HepG2 (cell line): ENCODE data around the gene BLCAP. TPM values are rescaled to one million over a fixed set of nuclear protein-coding genes. Genes with fewer than 3 reads are reported as not detected.

Experiments
- ATAC-seq: fragments of 200-7000 bp; cut with Tn5 transposase; 3 replicates; pipeline ENCODE4 v1.9.1; 2020; ENCODE audit warnings: mild to moderate bottlenecking, moderate library complexity
- BruUV-seq: library from RNA; stranded (reverse); fragments of 400-500 nt; replicated peaks from 2 replicates; lab custom pipeline; 2021; lab: Mats Ljungman, UMichigan
- CTCF ChIA-PET: fragments of 300-600 bp; formaldehyde crosslinking; extraction: SDS; loops from one replicate; lab custom pipeline; 2021; ENCODE audit warnings: low total read pairs, inconsistent platforms, low intra/inter-chr PET ratio; lab: Yijun Ruan, JAX
- POLR2A ChIA-PET: fragments of 350-600 bp; sonication (Branson Sonifier 250); formaldehyde crosslinking; loops from one replicate; lab custom pipeline; 2020; ENCODE audit warnings: antibody characterized with exemption, inconsistent platforms; lab: Yijun Ruan, JAX
- DNase-seq: peaks from one replicate; pipeline ENCODE4 v3.0.0-alpha.2; 2015; ENCODE audit warnings: low spot score
- FAIRE-seq: peaks from 3 replicates; lab custom pipeline; 2011; peaks lifted over from hg19 to GRCh38; lab: Jason Lieb, UNC
- H2AFZ ChIP-seq: one replicate; pipeline ENCODE4 v1.6.1; 2011; ENCODE audit warnings: low read length, inconsistent platforms
- H3K27ac ChIP-seq: fragments of 300-600 bp; 3 replicates; pipeline ENCODE4 v1.8.0; 2011; ENCODE audit warnings: mixed run types, mild to moderate bottlenecking, mixed read lengths, low read length, inconsistent platforms; ENCODE audit not compliant: insufficient read depth; ENCODE audit errors: extremely low read length
- H3K27me3 ChIP-seq, 2 experiments: fragments of 200-600 bp in 1 of 2; 2 replicates in 1 of 2; 3 replicates in 1 of 2; pipeline versions ENCODE4 v1.6.0 to v1.8.0; 2011; ENCODE audit warnings: low read length in 2 of 2, mild to moderate bottlenecking in 2 of 2, moderate library complexity in 2 of 2, inconsistent platforms in 1 of 2; ENCODE audit not compliant: insufficient read depth in 2 of 2, control insufficient read depth in 1 of 2
- H3K36me3 ChIP-seq, 2 experiments: fragments of 200-600 bp in 1 of 2; replicated peaks in 1 of 2; 2 replicates in 1 of 2; 3 replicates in 1 of 2; pipeline versions ENCODE4 v1.5.1 to v1.8.0; 2011; ENCODE audit warnings: low read length in 2 of 2, inconsistent platforms in 1 of 2; ENCODE audit not compliant: insufficient read depth in 2 of 2, control insufficient read depth in 1 of 2
- H3K4me1 ChIP-seq: 2 replicates; pipeline ENCODE4 v1.5.1; 2012; ENCODE audit warnings: low read length, inconsistent platforms; ENCODE audit not compliant: insufficient read depth
- H3K4me2 ChIP-seq: 2 replicates; pipeline ENCODE4 v1.6.0; 2011; ENCODE audit warnings: low read depth, low read length, inconsistent platforms
- H3K4me3 ChIP-seq, 3 experiments: fragments of 200-600 bp in 1 of 3; sonication (generic), shearing (Covaris generic) in 1 of 3; replicated peaks in 1 of 3; 2 replicates each; pipeline ENCODE4 v1.5.1; 2011 to 2016; ENCODE audit warnings: low read length in 3 of 3, inconsistent platforms in 2 of 3, low read depth in 2 of 3, mild to moderate bottlenecking in 2 of 3, control low read depth in 1 of 3, mixed read lengths in 1 of 3; ENCODE audit not compliant: insufficient read depth in 1 of 3
- H3K79me2 ChIP-seq: one replicate; pipeline ENCODE4 v1.6.1; 2011; ENCODE audit warnings: low read length, inconsistent platforms; ENCODE audit not compliant: insufficient read depth
- H3K9ac ChIP-seq: 2 replicates; pipeline ENCODE4 v1.6.0; 2011; ENCODE audit warnings: mild to moderate bottlenecking, low read depth, low read length, inconsistent platforms; ENCODE audit not compliant: insufficient read depth
- H3K9me3 ChIP-seq: 2 replicates; pipeline ENCODE4 v1.5.1; 2012; ENCODE audit warnings: mild to moderate bottlenecking, low read length
- H4K20me1 ChIP-seq: 2 replicates; pipeline ENCODE4 v1.6.0; 2011; ENCODE audit warnings: inconsistent platforms, mild to moderate bottlenecking, low read length, moderate library complexity; ENCODE audit not compliant: insufficient read depth
- ARID4A ChIP-seq: sonication (generic); formaldehyde crosslinking; IDR thresholded peaks from 2 replicates; pipeline ENCODE4 v1.5.0; 2020; ENCODE audit warnings: mild to moderate bottlenecking, missing genetic modification reagents, borderline replicate concordance
- FOXM1 ChIP-seq: sonication (generic); formaldehyde crosslinking; IDR thresholded peaks from 2 replicates; pipeline ENCODE4 v1.5.0; 2020; ENCODE audit warnings: missing genetic modification reagents
- KLF6 ChIP-seq: IDR thresholded peaks from 2 replicates; pipeline ENCODE4 v1.8.0; 2016; ENCODE audit warnings: missing biosample characterization, missing genetic modification reagents
- LCORL ChIP-seq, 2 experiments: fragments of 450-650 bp in 1 of 2; sonication (generic) in 1 of 2; formaldehyde crosslinking in 1 of 2; IDR thresholded peaks; 2 replicates each; pipeline versions ENCODE4 v1.5.0 to v1.6.1; 2017 to 2020; ENCODE audit warnings: antibody characterized with exemption in 1 of 2, missing genetic modification reagents in 1 of 2
- TARDBP ChIP-seq: sonication (generic); formaldehyde crosslinking; IDR thresholded peaks from 2 replicates; pipeline ENCODE4 v1.8.0; 2022; ENCODE audit warnings: mild to moderate bottlenecking, missing genetic modification reagents
- ZFX ChIP-seq: sonication (generic); formaldehyde crosslinking; IDR thresholded peaks from 2 replicates; pipeline ENCODE4 v1.4.0; 2020; ENCODE audit warnings: mild to moderate bottlenecking, low read depth, missing genetic modification reagents, moderate library complexity
- ZNF335 ChIP-seq: sonication (generic); formaldehyde crosslinking; IDR thresholded peaks from 2 replicates; pipeline ENCODE4 v1.4.0; 2020; ENCODE audit warnings: missing genetic modification reagents
- ZNF431 ChIP-seq: sonication (generic); formaldehyde crosslinking; IDR thresholded peaks from 2 replicates; pipeline ENCODE4 v1.9.0; 2022; ENCODE audit warnings: missing genetic modification reagents, low read depth, mild to moderate bottlenecking, borderline replicate concordance
- ZNF616 ChIP-seq: sonication (generic); formaldehyde crosslinking; IDR thresholded peaks from 2 replicates; pipeline ENCODE4 v1.5.0; 2020; ENCODE audit warnings: low read depth, mild to moderate bottlenecking, missing genetic modification reagents
- ZNF788 ChIP-seq: sonication (generic); formaldehyde crosslinking; IDR thresholded peaks from 2 replicates; pipeline ENCODE4 v1.5.0; 2020; ENCODE audit warnings: mild to moderate bottlenecking, missing genetic modification reagents, borderline replicate concordance
- ZSCAN22 ChIP-seq: sonication (generic); formaldehyde crosslinking; IDR thresholded peaks from 2 replicates; pipeline ENCODE4 v1.4.0; 2020; ENCODE audit warnings: mild to moderate bottlenecking, missing genetic modification reagents
- whole genome bisulfite sequencing: methylation state at CpG from one replicate; pipeline ENCODE4 v1.1.6; 2017; ENCODE audit warnings: low lambda C conversion rate; 5-methylcytosine and 5-hydroxymethylcytosine counted together
- in situ Hi-C: cut with HindIII; loops from 2 replicates; pipeline ENCODE4 v1.10.0; 2017; ENCODE audit warnings: low pct_unique_long_range_greater_than_20kb; ENCODE audit not compliant: extremely low pct_ligation_motif_present
- intact Hi-C: fragments of 100-400 bp; cut with micrococcal nuclease; formaldehyde crosslinking; loops from one replicate; pipeline ENCODE4 v1.10.0; 2022; ENCODE audit not compliant: unreplicated experiment
- polyA plus RNA-seq, 8 experiments: library from polyadenylated mRNA; depleted of rRNA in 3 of 8; stranded (reverse) in 7 of 8; unstranded in 1 of 8; fragments of >200 nt; fragmentation: Illumina TruSeq in 4 of 8; extraction: Trizol in 4 of 8; gene quantifications; 2 replicates each; pipeline versions ENCODE4 v1.2.1 to v1.2.3, GENCODE V29; 2011 to 2016; ENCODE audit warnings: low read depth in 4 of 8, missing spikeins in 1 of 8, mixed read lengths in 1 of 8; ENCODE audit not compliant: insufficient read depth in 1 of 8
- total RNA-seq, 5 experiments: library from RNA; depleted of rRNA; stranded (reverse); fragments of >200 nt; fragmentation: Illumina TruSeq; extraction: Trizol; gene quantifications; 2 replicates each; pipeline ENCODE4 v1.2.3, GENCODE V29; 2016; ENCODE audit warnings: low read depth in 1 of 5
- TF ChIP-seq, protein P1 (sequence below): sonication (generic); formaldehyde crosslinking; IDR thresholded peaks from 2 replicates; pipeline ENCODE4 v1.5.0; 2020; ENCODE audit warnings: missing genetic modification reagents
- TF ChIP-seq, protein P2 (sequence below): sonication (generic); formaldehyde crosslinking; IDR thresholded peaks from 2 replicates; pipeline ENCODE4 v1.4.0; 2020; ENCODE audit warnings: missing genetic modification reagents

The BLCAP gene
- total and polyA plus RNA-seq, 2 of the 13 experiments (the other 11 are each of a cell fraction or from before 2014, with no cell fraction given) = 52.4 to 86.8 TPM

- CTCF ChIA-PET = no interaction called here
- in situ Hi-C loops = no loop called here
These were observed 49.2 kb upstream of the BLCAP start for GRCh38 chr20:37576911-37577310.

GRCh38 chr20:37575884-37576283, 48.2 kb upstream of the BLCAP start:
- CTCF ChIA-PET = no interaction called here
- Histone ChIP-seq H2AFZ (no peak overlapping the region), H3K4me1 (no peaks in the 10 kb centered on the region), H4K20me1 (no peaks in the 10 kb centered on the region), H3K4me2 (no peak overlapping the region), H3K4me3 (no peak overlapping the region), H3K9ac (no peak overlapping the region), H3K27ac (no peak overlapping the region), H3K9me3 (no peaks in the 10 kb centered on the region), H3K36me3 (no peaks in the 10 kb centered on the region), H3K79me2 (no peaks in the 10 kb centered on the region), H3K27me3 (peaks cover 0 to 8% of the 10 kb centered on the region in 2 experiments; a peak in 3 of 5 replicates)
- FAIRE-seq (no peak), DNase-seq (no peak), ATAC-seq (peak; percentile 29)
- in situ Hi-C loops = no loop called here
- POLR2A ChIA-PET = no interaction called here
- BruUV-seq = no TSS peak
- 50% methylated on average over 1 of the region's 1 CpG for WGBS
- intact Hi-C loops = no loop called here
- TF ChIP-seq ZFX (no peak), ZSCAN22 (no peak), ZNF335 (no peak), ARID4A (CRISPR knock-in tag) (no peak), ZNF431 (no peak), FOXM1 (CRISPR knock-in tag) (no peak), ZNF616 (CRISPR knock-in tag) (no peak)
- TF ChIP-seq, protein P1, sequence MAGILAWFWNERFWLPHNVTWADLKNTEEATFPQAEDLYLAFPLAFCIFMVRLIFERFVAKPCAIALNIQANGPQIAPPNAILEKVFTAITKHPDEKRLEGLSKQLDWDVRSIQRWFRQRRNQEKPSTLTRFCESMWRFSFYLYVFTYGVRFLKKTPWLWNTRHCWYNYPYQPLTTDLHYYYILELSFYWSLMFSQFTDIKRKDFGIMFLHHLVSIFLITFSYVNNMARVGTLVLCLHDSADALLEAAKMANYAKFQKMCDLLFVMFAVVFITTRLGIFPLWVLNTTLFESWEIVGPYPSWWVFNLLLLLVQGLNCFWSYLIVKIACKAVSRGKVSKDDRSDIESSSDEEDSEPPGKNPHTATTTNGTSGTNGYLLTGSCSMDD (CRISPR knock-in tag) = no peak

More at GRCh38 chr20:37576911-37577310, 49.2 kb upstream of the BLCAP start:
- no peak for ATAC-seq
- BruUV-seq = no TSS peak
- DNase-seq = no peak
- intact Hi-C loops = no loop called here
- Histone ChIP-seq H3K27ac (no peak overlapping the region), H3K4me2 (no peak overlapping the region), H3K4me1 (no peaks in the 10 kb centered on the region), H3K9ac (no peak overlapping the region), H3K79me2 (no peaks in the 10 kb centered on the region), H3K9me3 (no peaks in the 10 kb centered on the region), H3K4me3 (no peak overlapping the region), H3K27me3 (peaks cover 0 to 10% of the 10 kb centered on the region in 2 experiments; a peak in 3 of 5 replicates), H4K20me1 (no peaks in the 10 kb centered on the region), H2AFZ (no peak overlapping the region), H3K36me3 (no peaks in the 10 kb centered on the region)
- POLR2A ChIA-PET = no interaction called here
- TF ChIP-seq, protein P2, sequence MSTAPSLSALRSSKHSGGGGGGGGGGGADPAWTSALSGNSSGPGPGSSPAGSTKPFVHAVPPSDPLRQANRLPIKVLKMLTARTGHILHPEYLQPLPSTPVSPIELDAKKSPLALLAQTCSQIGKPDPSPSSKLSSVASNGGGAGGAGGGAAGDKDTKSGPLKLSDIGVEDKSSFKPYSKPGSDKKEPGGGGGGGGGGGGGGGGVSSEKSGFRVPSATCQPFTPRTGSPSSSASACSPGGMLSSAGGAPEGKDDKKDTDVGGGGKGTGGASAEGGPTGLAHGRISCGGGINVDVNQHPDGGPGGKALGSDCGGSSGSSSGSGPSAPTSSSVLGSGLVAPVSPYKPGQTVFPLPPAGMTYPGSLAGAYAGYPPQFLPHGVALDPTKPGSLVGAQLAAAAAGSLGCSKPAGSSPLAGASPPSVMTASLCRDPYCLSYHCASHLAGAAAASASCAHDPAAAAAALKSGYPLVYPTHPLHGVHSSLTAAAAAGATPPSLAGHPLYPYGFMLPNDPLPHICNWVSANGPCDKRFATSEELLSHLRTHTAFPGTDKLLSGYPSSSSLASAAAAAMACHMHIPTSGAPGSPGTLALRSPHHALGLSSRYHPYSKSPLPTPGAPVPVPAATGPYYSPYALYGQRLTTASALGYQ (CRISPR knock-in tag) = no peak
- TF ChIP-seq TARDBP (CRISPR knock-in tag) = no peak
- no peak for TF ChIP-seq KLF6 (CRISPR knock-in tag)
- TF ChIP-seq LCORL (IDR thresholded peaks at IDR 0.05) = no peak
- no peak for TF ChIP-seq LCORL (CRISPR knock-in tag; IDR thresholded peaks at IDR 0.05)
- no peak for TF ChIP-seq ZNF788 (CRISPR knock-in tag)
- no peak for FAIRE-seq
- 0% methylated on average over 1 of the region's 1 CpG for whole genome bisulfite sequencing
